HG02623 (cell line): ENCODE data around the gene SH3GLB1.

Experiments
- ATAC-seq: cut with Tn5 transposase; IDR thresholded peaks from one replicate; pipeline ENCODE4 v1.9.1; 2021; ENCODE audit warnings: moderate library complexity; ENCODE audit not compliant: unreplicated experiment

SH3GLB1 gene

GRCh38 chr1:86773341-86774288, 69.2 kb downstream of the SH3GLB1 start:
- ATAC-seq = no peak

- peak; percentile 96 for ATAC-seq
Measured at GRCh38 chr1:86774305-86775295, 70.2 kb downstream of the SH3GLB1 start.

GRCh38 chr1:86775395-86775794, 71.0 kb downstream of the SH3GLB1 start:
- ATAC-seq = no peak

DNA sequence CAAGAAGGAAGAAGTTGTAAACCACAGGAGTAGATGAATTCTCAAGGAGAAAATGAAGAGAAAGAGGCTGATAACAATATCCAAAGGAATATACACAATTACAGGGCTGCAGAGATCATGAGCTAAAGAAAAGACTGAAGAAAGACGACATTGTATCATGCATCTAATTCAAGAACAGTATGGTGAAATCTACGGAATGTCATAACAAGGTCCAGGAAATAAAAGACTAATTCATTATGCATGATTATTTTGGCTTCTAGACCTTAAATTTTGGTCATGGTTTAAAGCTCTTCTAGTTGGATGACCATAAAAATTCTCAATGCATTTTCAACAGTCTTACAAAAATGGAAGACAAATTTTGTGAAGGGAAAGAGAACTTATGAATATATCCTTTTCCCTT, 71.7 kb downstream of the SH3GLB1 start:
- no peak for ATAC-seq

DNA sequence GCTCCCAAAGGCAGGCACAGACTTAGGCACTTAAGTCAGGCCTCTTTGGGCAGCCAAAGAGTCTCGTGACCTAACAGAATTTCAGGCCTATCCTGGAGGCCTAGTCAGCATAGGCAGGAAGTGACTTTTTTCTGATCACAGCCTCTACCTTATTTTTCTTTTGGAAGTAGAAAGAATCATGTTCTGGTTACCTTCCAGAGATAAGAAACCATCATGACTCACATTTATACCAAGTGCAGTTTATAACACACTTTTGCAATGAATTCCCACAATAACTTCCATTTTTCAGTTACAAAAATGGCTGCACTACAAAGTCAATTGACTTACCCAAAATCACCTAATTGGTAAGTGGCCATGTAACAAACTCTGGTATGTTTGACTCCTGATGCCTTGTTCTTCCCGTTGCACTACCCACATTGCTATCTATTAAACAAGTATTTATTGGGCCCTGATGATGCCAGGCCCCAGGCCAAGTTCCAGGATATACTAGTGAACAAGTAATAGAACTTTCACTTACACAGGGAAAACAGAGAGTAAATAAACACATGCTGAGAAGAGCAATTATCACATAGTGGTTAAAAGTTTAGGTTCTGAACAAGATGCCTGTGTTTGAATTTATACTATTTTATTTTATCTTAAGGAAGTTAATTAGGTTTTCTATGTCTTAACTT, 74.3 kb downstream of the SH3GLB1 start:
- no peak for ATAC-seq

GRCh38 chr1:86779308-86780191, 75.2 kb downstream of the SH3GLB1 start:
- no peak for ATAC-seq

DNA sequence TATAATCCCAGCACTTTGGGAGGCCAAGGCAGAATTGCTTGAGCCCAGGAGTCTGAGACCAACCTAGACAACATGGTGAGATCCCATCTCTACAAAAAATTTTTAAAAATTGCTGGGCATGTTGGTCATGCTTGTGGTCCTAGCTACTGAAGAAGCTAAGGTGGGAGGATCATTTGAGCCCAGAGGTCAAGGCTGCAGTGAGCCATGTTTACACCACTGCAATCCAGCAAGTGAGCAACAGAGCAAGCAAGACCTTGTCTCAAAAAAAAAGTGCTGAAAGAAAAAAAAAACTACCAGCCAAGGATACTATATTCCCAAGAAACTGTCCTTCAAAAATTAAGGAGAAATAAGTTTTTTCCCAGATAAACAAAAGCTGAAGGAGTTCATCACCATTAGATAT, 78.1 kb downstream of the SH3GLB1 start:
- no peak for ATAC-seq

DNA sequence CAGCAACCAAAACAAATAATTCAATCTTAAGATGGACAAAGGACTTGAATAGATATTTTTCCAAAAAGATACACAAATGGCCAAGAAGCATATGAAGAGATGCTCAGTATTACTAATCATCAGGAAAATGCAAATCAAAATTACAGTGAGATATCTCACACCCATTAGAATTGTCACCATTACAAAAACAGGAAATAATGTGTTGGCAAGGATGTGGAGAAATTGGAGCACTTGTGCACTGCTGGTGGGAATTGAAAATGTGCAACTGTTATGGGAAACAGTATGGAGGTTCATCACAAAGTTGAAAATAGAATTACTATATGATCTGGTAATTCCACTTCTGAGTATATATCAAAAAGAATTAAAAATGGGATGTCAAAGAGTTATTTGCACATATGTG, 83.2 kb downstream of the SH3GLB1 start:
- ATAC-seq = no peak

- ATAC-seq = no peak
Measured at GRCh38 chr1:86788300-86789206, 84.2 kb downstream of the SH3GLB1 start.

DNA sequence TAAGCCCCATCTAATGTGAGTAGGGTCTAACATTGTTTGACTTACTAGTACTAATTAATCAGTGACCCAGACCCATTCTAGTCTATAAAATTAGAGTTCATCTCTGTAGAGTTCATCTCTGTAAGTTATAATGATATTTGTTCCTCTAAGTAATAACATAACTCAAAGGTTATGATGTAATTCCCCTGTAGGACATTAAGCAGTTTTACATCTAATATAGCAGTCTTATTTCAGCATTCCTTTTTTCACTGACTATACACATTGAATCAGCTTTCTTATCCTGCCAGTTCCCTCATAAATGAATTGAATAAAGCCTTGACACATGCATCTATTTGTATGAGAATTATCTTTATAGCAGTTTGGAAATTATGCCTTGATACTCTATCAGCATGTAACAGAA, 90.9 kb downstream of the SH3GLB1 start:
- no peak for ATAC-seq
